HepG2 (cell line): Measurements from ENCODE around the gene CYTH1. TPM values are rescaled to one million over a fixed set of nuclear protein-coding genes. Genes with fewer than 3 reads are reported as not detected.

Source experiments
- ATAC-seq: fragments of 200-7000 bp; cut with Tn5 transposase; 3 replicates; pipeline ENCODE4 v1.9.1; 2020; ENCODE audit warnings: mild to moderate bottlenecking, moderate library complexity
- BruUV-seq: library from RNA; stranded (reverse); fragments of 400-500 nt; replicated peaks from 2 replicates; lab custom pipeline; 2021; lab: Mats Ljungman, UMichigan
- CTCF ChIA-PET: fragments of 300-600 bp; formaldehyde crosslinking; extraction: SDS; loops from one replicate; lab custom pipeline; 2021; ENCODE audit warnings: low total read pairs, inconsistent platforms, low intra/inter-chr PET ratio; lab: Yijun Ruan, JAX
- POLR2A ChIA-PET: fragments of 350-600 bp; sonication (Branson Sonifier 250); formaldehyde crosslinking; loops from one replicate; lab custom pipeline; 2020; ENCODE audit warnings: antibody characterized with exemption, inconsistent platforms; lab: Yijun Ruan, JAX
- DNase-seq: peaks from one replicate; pipeline ENCODE4 v3.0.0-alpha.2; 2015; ENCODE audit warnings: low spot score
- FAIRE-seq: peaks from 3 replicates; lab custom pipeline; 2011; peaks lifted over from hg19 to GRCh38; lab: Jason Lieb, UNC
- H2AFZ ChIP-seq: one replicate; pipeline ENCODE4 v1.6.1; 2011; ENCODE audit warnings: low read length, inconsistent platforms
- H3K27ac ChIP-seq: fragments of 300-600 bp; 3 replicates; pipeline ENCODE4 v1.8.0; 2011; ENCODE audit warnings: mixed run types, mild to moderate bottlenecking, mixed read lengths, low read length, inconsistent platforms; ENCODE audit not compliant: insufficient read depth; ENCODE audit errors: extremely low read length
- H3K27me3 ChIP-seq, 2 experiments: fragments of 200-600 bp in 1 of 2; 2 replicates in 1 of 2; 3 replicates in 1 of 2; pipeline versions ENCODE4 v1.6.0 to v1.8.0; 2011; ENCODE audit warnings: low read length in 2 of 2, mild to moderate bottlenecking in 2 of 2, moderate library complexity in 2 of 2, inconsistent platforms in 1 of 2; ENCODE audit not compliant: insufficient read depth in 2 of 2, control insufficient read depth in 1 of 2
- H3K36me3 ChIP-seq, 2 experiments: fragments of 200-600 bp in 1 of 2; replicated peaks in 1 of 2; 2 replicates in 1 of 2; 3 replicates in 1 of 2; pipeline versions ENCODE4 v1.5.1 to v1.8.0; 2011; ENCODE audit warnings: low read length in 2 of 2, inconsistent platforms in 1 of 2; ENCODE audit not compliant: insufficient read depth in 2 of 2, control insufficient read depth in 1 of 2
- H3K4me1 ChIP-seq: 2 replicates; pipeline ENCODE4 v1.5.1; 2012; ENCODE audit warnings: low read length, inconsistent platforms; ENCODE audit not compliant: insufficient read depth
- H3K4me2 ChIP-seq: 2 replicates; pipeline ENCODE4 v1.6.0; 2011; ENCODE audit warnings: low read depth, low read length, inconsistent platforms
- H3K4me3 ChIP-seq, 3 experiments: fragments of 200-600 bp in 1 of 3; sonication (generic), shearing (Covaris generic) in 1 of 3; replicated peaks in 1 of 3; 2 replicates each; pipeline ENCODE4 v1.5.1; 2011 to 2016; ENCODE audit warnings: low read length in 3 of 3, inconsistent platforms in 2 of 3, low read depth in 2 of 3, mild to moderate bottlenecking in 2 of 3, control low read depth in 1 of 3, mixed read lengths in 1 of 3; ENCODE audit not compliant: insufficient read depth in 1 of 3
- H3K79me2 ChIP-seq: one replicate; pipeline ENCODE4 v1.6.1; 2011; ENCODE audit warnings: low read length, inconsistent platforms; ENCODE audit not compliant: insufficient read depth
- H3K9ac ChIP-seq: 2 replicates; pipeline ENCODE4 v1.6.0; 2011; ENCODE audit warnings: mild to moderate bottlenecking, low read depth, low read length, inconsistent platforms; ENCODE audit not compliant: insufficient read depth
- H3K9me3 ChIP-seq: 2 replicates; pipeline ENCODE4 v1.5.1; 2012; ENCODE audit warnings: mild to moderate bottlenecking, low read length
- H4K20me1 ChIP-seq: 2 replicates; pipeline ENCODE4 v1.6.0; 2011; ENCODE audit warnings: inconsistent platforms, mild to moderate bottlenecking, low read length, moderate library complexity; ENCODE audit not compliant: insufficient read depth
- ARHGAP35 ChIP-seq: sonication (generic); formaldehyde crosslinking; IDR thresholded peaks from 2 replicates; pipeline ENCODE4 v1.9.0; 2022; ENCODE audit warnings: mild to moderate bottlenecking, inconsistent platforms, moderate library complexity, missing genetic modification reagents, borderline replicate concordance
- MAFK ChIP-seq, 2 experiments: IDR thresholded peaks in 1 of 2; conservative IDR thresholded peaks in 1 of 2; 2 replicates each; pipeline ENCODE4 v1.6.1; 2011; ENCODE audit warnings: improper control_type of control experiment in 2 of 2, low read length in 2 of 2
- MYPOP ChIP-seq: sonication (generic); formaldehyde crosslinking; IDR thresholded peaks from 2 replicates; pipeline ENCODE4 v1.8.1; 2023; ENCODE audit warnings: mild to moderate bottlenecking, moderate library complexity, missing genetic modification reagents
- PHF20 ChIP-seq: sonication (generic); formaldehyde crosslinking; IDR thresholded peaks from 2 replicates; pipeline ENCODE4 v1.5.0; 2020; ENCODE audit warnings: mild to moderate bottlenecking, missing genetic modification reagents
- PHF21A ChIP-seq: sonication (generic); formaldehyde crosslinking; IDR thresholded peaks from 2 replicates; pipeline ENCODE4 v1.5.0; 2020; ENCODE audit warnings: mild to moderate bottlenecking, missing genetic modification reagents
- ZNF292 ChIP-seq: sonication (generic); formaldehyde crosslinking; IDR thresholded peaks from 2 replicates; pipeline ENCODE4 v1.8.1; 2022; ENCODE audit warnings: mild to moderate bottlenecking, low read depth, missing genetic modification reagents, borderline replicate concordance
- WGBS: methylation state at CpG from one replicate; pipeline ENCODE4 v1.1.6; 2017; ENCODE audit warnings: low lambda C conversion rate; 5-methylcytosine and 5-hydroxymethylcytosine counted together
- in situ Hi-C: cut with HindIII; loops from 2 replicates; pipeline ENCODE4 v1.10.0; 2017; ENCODE audit warnings: low pct_unique_long_range_greater_than_20kb; ENCODE audit not compliant: extremely low pct_ligation_motif_present
- intact Hi-C: fragments of 100-400 bp; cut with micrococcal nuclease; formaldehyde crosslinking; loops from one replicate; pipeline ENCODE4 v1.10.0; 2022; ENCODE audit not compliant: unreplicated experiment
- polyA plus RNA-seq, 8 experiments: library from polyadenylated mRNA; depleted of rRNA in 3 of 8; stranded (reverse) in 7 of 8; unstranded in 1 of 8; fragments of >200 nt; fragmentation: Illumina TruSeq in 4 of 8; extraction: Trizol in 4 of 8; gene quantifications; 2 replicates each; pipeline versions ENCODE4 v1.2.1 to v1.2.3, GENCODE V29; 2011 to 2016; ENCODE audit warnings: low read depth in 4 of 8, missing spikeins in 1 of 8, mixed read lengths in 1 of 8; ENCODE audit not compliant: insufficient read depth in 1 of 8
- total RNA-seq, 5 experiments: library from RNA; depleted of rRNA; stranded (reverse); fragments of >200 nt; fragmentation: Illumina TruSeq; extraction: Trizol; gene quantifications; 2 replicates each; pipeline ENCODE4 v1.2.3, GENCODE V29; 2016; ENCODE audit warnings: low read depth in 1 of 5
- TF ChIP-seq, protein P1 (sequence below): sonication (generic); formaldehyde crosslinking; IDR thresholded peaks from 2 replicates; pipeline ENCODE4 v1.4.0; 2020; ENCODE audit warnings: missing genetic modification reagents, borderline replicate concordance
- TF ChIP-seq, protein P2 (sequence below): sonication (generic); formaldehyde crosslinking; IDR thresholded peaks from 2 replicates; pipeline ENCODE4 v1.5.1; 2020; ENCODE audit warnings: mild to moderate bottlenecking, missing genetic modification reagents, moderate library complexity

CYTH1 gene
- total and polyA plus RNA-seq, 2 of the 13 experiments (the other 11 are each of a cell fraction or from before 2014, with no cell fraction given) = 20.1 to 48.9 TPM

DNA sequence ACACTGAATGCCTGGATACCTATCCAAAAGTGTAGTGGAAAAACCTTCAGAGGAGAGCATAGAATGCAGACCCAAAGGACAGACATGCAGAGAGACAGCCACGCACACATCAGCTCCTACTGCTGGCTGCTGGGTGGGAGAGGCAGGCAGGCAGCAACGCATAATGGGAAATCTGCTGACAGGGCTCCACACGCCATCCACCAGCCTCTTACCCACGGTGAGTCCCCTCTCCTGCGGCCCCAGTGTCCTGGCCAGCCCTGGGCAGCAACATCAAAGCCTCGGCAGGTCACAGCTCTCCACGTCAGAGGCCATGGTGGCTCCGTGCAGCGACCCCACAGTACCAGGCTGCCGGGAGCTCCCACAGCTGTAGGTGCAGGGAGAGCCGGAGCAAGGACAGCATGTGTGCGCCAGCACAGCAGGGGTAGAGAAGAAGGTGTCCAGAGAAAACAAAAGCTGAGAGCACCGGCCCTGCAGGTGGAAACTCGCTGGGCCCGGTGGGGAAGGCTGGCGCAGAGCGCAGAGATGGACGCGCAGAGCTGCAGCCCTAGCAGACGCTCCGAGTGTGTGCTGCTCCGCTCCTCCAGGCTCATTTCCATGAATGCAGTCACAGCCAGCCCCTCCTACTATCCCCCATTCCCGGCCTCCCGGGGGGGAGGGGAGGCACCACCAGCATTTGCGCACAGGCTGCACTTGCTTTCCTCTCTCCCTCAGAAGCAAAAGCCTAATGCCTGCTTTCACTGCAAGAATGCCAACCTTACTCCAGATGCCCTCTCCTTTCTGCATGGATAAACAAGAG lies 58.9 kb downstream of the CYTH1 start:
- Histone ChIP-seq H3K27ac (no peak overlapping the region), H3K4me1 (peaks cover 70% of the 10 kb centered on the region), H3K9me3 (no peaks in the 10 kb centered on the region), H3K36me3 (no peaks in the 10 kb centered on the region), H3K27me3 (no peaks in the 10 kb centered on the region), H3K4me2 (peak overlapping the region; percentile 68), H2AFZ (no peak overlapping the region), H3K9ac (no peak overlapping the region), H3K4me3 (peak overlapping the region; percentile 31 to 64 (median 41); a peak in 5 of 6 replicates), H3K79me2 (peaks cover 56% of the 10 kb centered on the region), H4K20me1 (peaks cover 64% of the 10 kb centered on the region)
- DNase-seq = no peak
- ChIA-PET CTCF (no interaction called here), POLR2A (interaction anchor here (0.6 kb wide), 1 partner anchor 303 kb away, joined by 3 read pairs; no protein-coding TSS in a partner anchor)
- no peak for FAIRE-seq
- in situ Hi-C loops = no loop called here
- intact Hi-C loops = no loop called here
- WGBS = 53% methylated on average over 22 of the region's 25 CpGs
- peak; percentile 61 for ATAC-seq
- no TSS peak for BruUV-seq
- TF ChIP-seq PHF21A (CRISPR knock-in tag) = 0 out of 2 replicates have a peak, but pooled peaks have one; percentile 14
- TF ChIP-seq MAFK (conservative IDR thresholded peaks at IDR 0.05 in 1 of 2, IDR thresholded peaks at IDR 0.05 in 1 of 2; ENCODE audit: low read length in 2 of 2) = peak in 1 of 2 experiments; percentile 59; a peak in 2 of 4 replicates
- TF ChIP-seq ZNF292 (CRISPR knock-in tag) = 0 out of 2 replicates have a peak, but pooled peaks have one; percentile 47
- TF ChIP-seq, protein P1, sequence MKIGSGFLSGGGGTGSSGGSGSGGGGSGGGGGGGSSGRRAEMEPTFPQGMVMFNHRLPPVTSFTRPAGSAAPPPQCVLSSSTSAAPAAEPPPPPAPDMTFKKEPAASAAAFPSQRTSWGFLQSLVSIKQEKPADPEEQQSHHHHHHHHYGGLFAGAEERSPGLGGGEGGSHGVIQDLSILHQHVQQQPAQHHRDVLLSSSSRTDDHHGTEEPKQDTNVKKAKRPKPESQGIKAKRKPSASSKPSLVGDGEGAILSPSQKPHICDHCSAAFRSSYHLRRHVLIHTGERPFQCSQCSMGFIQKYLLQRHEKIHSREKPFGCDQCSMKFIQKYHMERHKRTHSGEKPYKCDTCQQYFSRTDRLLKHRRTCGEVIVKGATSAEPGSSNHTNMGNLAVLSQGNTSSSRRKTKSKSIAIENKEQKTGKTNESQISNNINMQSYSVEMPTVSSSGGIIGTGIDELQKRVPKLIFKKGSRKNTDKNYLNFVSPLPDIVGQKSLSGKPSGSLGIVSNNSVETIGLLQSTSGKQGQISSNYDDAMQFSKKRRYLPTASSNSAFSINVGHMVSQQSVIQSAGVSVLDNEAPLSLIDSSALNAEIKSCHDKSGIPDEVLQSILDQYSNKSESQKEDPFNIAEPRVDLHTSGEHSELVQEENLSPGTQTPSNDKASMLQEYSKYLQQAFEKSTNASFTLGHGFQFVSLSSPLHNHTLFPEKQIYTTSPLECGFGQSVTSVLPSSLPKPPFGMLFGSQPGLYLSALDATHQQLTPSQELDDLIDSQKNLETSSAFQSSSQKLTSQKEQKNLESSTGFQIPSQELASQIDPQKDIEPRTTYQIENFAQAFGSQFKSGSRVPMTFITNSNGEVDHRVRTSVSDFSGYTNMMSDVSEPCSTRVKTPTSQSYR (CRISPR knock-in tag) = 0 out of 2 replicates have a peak, but pooled peaks have one; percentile 63
- TF ChIP-seq MYPOP (CRISPR knock-in tag) = 0 out of 2 replicates have a peak, but pooled peaks have one; percentile 15
- 0 out of 2 replicates have a peak, but pooled peaks have one; percentile 25 for TF ChIP-seq ARHGAP35 (CRISPR knock-in tag)
- TF ChIP-seq, protein P2, sequence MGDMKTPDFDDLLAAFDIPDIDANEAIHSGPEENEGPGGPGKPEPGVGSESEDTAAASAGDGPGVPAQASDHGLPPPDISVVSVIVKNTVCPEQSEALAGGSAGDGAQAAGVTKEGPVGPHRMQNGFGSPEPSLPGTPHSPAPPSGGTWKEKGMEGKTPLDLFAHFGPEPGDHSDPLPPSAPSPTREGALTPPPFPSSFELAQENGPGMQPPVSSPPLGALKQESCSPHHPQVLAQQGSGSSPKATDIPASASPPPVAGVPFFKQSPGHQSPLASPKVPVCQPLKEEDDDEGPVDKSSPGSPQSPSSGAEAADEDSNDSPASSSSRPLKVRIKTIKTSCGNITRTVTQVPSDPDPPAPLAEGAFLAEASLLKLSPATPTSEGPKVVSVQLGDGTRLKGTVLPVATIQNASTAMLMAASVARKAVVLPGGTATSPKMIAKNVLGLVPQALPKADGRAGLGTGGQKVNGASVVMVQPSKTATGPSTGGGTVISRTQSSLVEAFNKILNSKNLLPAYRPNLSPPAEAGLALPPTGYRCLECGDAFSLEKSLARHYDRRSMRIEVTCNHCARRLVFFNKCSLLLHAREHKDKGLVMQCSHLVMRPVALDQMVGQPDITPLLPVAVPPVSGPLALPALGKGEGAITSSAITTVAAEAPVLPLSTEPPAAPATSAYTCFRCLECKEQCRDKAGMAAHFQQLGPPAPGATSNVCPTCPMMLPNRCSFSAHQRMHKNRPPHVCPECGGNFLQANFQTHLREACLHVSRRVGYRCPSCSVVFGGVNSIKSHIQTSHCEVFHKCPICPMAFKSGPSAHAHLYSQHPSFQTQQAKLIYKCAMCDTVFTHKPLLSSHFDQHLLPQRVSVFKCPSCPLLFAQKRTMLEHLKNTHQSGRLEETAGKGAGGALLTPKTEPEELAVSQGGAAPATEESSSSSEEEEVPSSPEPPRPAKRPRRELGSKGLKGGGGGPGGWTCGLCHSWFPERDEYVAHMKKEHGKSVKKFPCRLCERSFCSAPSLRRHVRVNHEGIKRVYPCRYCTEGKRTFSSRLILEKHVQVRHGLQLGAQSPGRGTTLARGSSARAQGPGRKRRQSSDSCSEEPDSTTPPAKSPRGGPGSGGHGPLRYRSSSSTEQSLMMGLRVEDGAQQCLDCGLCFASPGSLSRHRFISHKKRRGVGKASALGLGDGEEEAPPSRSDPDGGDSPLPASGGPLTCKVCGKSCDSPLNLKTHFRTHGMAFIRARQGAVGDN = peak; percentile 58
- 0 out of 2 replicates have a peak, but pooled peaks have one; percentile 19 for TF ChIP-seq PHF20
